ENCODE results near the gene AMPD1. TPM values are rescaled to one million over a fixed set of nuclear protein-coding genes. Genes with fewer than 3 reads are reported as not detected.

The AMPD1 gene
- total RNA-seq, 1 experiment from 2014 or later: 0.19 TPM

DNA sequence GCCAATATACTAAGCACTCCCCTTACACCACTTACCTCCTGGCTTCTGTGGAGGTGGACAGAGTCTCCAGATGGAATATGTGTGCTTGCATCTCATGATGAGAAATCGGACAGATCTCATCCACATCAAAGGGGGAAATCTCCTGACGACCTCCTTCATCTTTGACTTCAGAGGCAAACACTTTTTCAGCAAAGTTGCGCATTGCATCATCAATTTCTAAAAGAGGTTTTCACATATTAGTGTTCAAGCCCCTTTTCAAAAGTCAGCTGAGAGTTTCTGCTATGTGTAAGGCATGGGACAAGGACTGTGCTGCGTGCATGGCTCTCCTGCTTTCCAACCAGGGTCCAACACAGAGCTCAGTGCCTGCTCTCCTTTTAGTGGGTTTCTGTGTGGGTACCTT, 6.8 kb downstream of the AMPD1 start:
- TF ChIP-seq, protein P1, sequence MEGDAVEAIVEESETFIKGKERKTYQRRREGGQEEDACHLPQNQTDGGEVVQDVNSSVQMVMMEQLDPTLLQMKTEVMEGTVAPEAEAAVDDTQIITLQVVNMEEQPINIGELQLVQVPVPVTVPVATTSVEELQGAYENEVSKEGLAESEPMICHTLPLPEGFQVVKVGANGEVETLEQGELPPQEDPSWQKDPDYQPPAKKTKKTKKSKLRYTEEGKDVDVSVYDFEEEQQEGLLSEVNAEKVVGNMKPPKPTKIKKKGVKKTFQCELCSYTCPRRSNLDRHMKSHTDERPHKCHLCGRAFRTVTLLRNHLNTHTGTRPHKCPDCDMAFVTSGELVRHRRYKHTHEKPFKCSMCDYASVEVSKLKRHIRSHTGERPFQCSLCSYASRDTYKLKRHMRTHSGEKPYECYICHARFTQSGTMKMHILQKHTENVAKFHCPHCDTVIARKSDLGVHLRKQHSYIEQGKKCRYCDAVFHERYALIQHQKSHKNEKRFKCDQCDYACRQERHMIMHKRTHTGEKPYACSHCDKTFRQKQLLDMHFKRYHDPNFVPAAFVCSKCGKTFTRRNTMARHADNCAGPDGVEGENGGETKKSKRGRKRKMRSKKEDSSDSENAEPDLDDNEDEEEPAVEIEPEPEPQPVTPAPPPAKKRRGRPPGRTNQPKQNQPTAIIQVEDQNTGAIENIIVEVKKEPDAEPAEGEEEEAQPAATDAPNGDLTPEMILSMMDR (conservative IDR thresholded peaks at IDR 0.05; ENCODE audit: low read depth, low read length): no peak
- no peak for TF ChIP-seq EZH2 (IDR thresholded peaks at IDR 0.05; ENCODE audit: borderline replicate concordance, low read depth, low read length, poor library complexity, severe bottlenecking)
- no peaks in the 10 kb centered on the region for H3K4me1 ChIP-seq (ENCODE audit: insufficient read depth, low read length, poor library complexity, severe bottlenecking)
- H3K9me3 ChIP-seq (ENCODE audit: low read depth, low read length, poor library complexity, severe bottlenecking): no peaks in the 10 kb centered on the region
- no peak for DNase-seq (ENCODE audit: low spot score)
- ChIA-PET POLR2A (ENCODE audit: low non-redundant PET) (no interaction called here), CTCF (no interaction called here)
- no peaks in the 10 kb centered on the region for H3K27me3 ChIP-seq (replicated peaks; ENCODE audit: insufficient read depth, low read depth, low read length, poor library complexity)
- BruUV-seq (replicated peaks): no TSS peak
- H3K4me3 ChIP-seq (ENCODE audit: low read depth, low read length, poor library complexity, severe bottlenecking): no peak overlapping the region
- H3K27ac ChIP-seq (ENCODE audit: low read depth, low read length, poor library complexity, severe bottlenecking): no peak overlapping the region
- no peaks in the 10 kb centered on the region for H3K36me3 ChIP-seq (ENCODE audit: insufficient read depth, low read length, poor library complexity, severe bottlenecking)
- intact Hi-C loops (cut with micrococcal nuclease; ENCODE audit: unreplicated experiment): no loop called here

DNA sequence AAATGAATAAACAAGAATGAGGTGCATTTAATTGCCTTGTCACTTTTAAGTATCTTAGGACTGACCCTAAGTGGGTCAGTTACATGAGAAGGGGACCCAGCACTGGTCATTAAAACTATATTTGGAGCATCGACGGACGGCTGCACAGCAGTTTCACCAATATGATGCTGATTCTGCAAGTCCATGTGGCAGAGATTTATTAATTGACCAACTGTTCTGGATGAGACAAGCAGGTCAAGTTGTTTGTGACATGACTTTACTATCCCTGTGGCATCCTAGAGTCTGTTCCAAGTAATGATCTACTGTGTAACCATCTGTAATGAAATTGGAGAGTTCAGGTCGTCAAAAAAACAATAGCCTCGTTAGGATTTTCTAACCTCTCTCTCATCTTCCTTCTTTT, 9.5 kb downstream of the AMPD1 start:
- H3K4me3 ChIP-seq (ENCODE audit: low read depth, low read length, poor library complexity, severe bottlenecking): no peak overlapping the region
- no peak overlapping the region for H3K27ac ChIP-seq (ENCODE audit: low read depth, low read length, poor library complexity, severe bottlenecking)
- intact Hi-C loops (cut with micrococcal nuclease; ENCODE audit: unreplicated experiment): no loop called here
- no peaks in the 10 kb centered on the region for H3K36me3 ChIP-seq (ENCODE audit: insufficient read depth, low read length, poor library complexity, severe bottlenecking)
- TF ChIP-seq, protein P1 (conservative IDR thresholded peaks at IDR 0.05; ENCODE audit: low read depth, low read length): no peak
- TF ChIP-seq EZH2 (IDR thresholded peaks at IDR 0.05; ENCODE audit: borderline replicate concordance, low read depth, low read length, poor library complexity, severe bottlenecking): no peak
- BruUV-seq (replicated peaks): no TSS peak
- H3K4me1 ChIP-seq (ENCODE audit: insufficient read depth, low read length, poor library complexity, severe bottlenecking): no peaks in the 10 kb centered on the region
- no peaks in the 10 kb centered on the region for H3K9me3 ChIP-seq (ENCODE audit: low read depth, low read length, poor library complexity, severe bottlenecking)
- ChIA-PET CTCF (no interaction called here), POLR2A (ENCODE audit: low non-redundant PET) (no interaction called here)
- no peaks in the 10 kb centered on the region for H3K27me3 ChIP-seq (replicated peaks; ENCODE audit: insufficient read depth, low read depth, low read length, poor library complexity)
- no peak for DNase-seq (ENCODE audit: low spot score)

DNA sequence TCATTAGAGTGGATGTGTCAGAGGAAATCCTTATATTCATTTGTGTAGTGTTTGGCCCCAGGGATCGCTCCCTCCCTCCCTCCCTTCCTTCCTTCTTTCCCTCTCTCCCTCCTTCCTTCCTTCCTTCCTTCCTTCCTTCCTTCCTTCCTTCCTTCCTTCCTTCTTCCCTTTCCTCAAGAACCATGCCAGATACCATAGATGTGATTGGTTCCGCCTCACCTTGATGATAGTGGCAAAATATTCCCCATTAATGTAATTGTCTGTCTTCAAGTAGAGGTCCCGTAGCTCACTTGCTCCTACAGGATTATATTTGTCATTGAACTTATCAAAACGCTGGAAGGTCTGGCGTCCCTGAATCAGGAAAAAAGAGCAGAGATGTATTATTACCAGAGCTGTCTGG, 17.7 kb downstream of the AMPD1 start:
- POLR2A ChIA-PET (ENCODE audit: low non-redundant PET): no interaction called here
- Histone ChIP-seq H3K27ac (ENCODE audit: low read depth, low read length, poor library complexity, severe bottlenecking) (no peak overlapping the region), H3K4me3 (ENCODE audit: low read depth, low read length, poor library complexity, severe bottlenecking) (no peak overlapping the region), H3K27me3 (replicated peaks; ENCODE audit: insufficient read depth, low read depth, low read length, poor library complexity) (no peaks in the 10 kb centered on the region), H3K9me3 (ENCODE audit: low read depth, low read length, poor library complexity, severe bottlenecking) (no peaks in the 10 kb centered on the region), H3K4me1 (ENCODE audit: insufficient read depth, low read length, poor library complexity, severe bottlenecking) (no peaks in the 10 kb centered on the region), H3K36me3 (ENCODE audit: insufficient read depth, low read length, poor library complexity, severe bottlenecking) (no peaks in the 10 kb centered on the region)
- peak; percentile 37 for DNase-seq (ENCODE audit: low spot score)
- CTCF ChIA-PET: no interaction called here
- BruUV-seq (replicated peaks): no TSS peak
- intact Hi-C loops (cut with micrococcal nuclease; ENCODE audit: unreplicated experiment): loop anchor here (10.0 kb wide), 1 partner anchor 333 kb away; no protein-coding TSS in a partner anchor
- TF ChIP-seq, protein P1 (conservative IDR thresholded peaks at IDR 0.05; ENCODE audit: low read depth, low read length): no peak
- no peak for TF ChIP-seq EZH2 (IDR thresholded peaks at IDR 0.05; ENCODE audit: borderline replicate concordance, low read depth, low read length, poor library complexity, severe bottlenecking)
